Thyroid gland (tissue), 4 donors: Measurements from ENCODE around the gene PLAAT2.

Experiments
- POLR2A ChIP-seq, 2 donors: fragments of 450-650 bp; IDR thresholded peaks; one replicate each; pipeline ENCODE4 v1.6.1; 2017; ENCODE audit warnings: antibody characterized with exemption in 2 of 2, mild to moderate bottlenecking in 2 of 2, moderate library complexity in 1 of 2
- TF ChIP-seq, protein P1 (sequence below), 6 experiments: fragments of 200-600 bp in 3 of 6; fragments of 450-650 bp in 3 of 6; sonication (generic) in 3 of 6; IDR thresholded peaks; one replicate each; pipeline ENCODE4 v1.5.1; 2016 to 2019; ENCODE audit warnings: antibody characterized with exemption in 6 of 6, mild to moderate bottlenecking in 2 of 6, inconsistent platforms in 1 of 6, moderate library complexity in 1 of 6

DNA sequence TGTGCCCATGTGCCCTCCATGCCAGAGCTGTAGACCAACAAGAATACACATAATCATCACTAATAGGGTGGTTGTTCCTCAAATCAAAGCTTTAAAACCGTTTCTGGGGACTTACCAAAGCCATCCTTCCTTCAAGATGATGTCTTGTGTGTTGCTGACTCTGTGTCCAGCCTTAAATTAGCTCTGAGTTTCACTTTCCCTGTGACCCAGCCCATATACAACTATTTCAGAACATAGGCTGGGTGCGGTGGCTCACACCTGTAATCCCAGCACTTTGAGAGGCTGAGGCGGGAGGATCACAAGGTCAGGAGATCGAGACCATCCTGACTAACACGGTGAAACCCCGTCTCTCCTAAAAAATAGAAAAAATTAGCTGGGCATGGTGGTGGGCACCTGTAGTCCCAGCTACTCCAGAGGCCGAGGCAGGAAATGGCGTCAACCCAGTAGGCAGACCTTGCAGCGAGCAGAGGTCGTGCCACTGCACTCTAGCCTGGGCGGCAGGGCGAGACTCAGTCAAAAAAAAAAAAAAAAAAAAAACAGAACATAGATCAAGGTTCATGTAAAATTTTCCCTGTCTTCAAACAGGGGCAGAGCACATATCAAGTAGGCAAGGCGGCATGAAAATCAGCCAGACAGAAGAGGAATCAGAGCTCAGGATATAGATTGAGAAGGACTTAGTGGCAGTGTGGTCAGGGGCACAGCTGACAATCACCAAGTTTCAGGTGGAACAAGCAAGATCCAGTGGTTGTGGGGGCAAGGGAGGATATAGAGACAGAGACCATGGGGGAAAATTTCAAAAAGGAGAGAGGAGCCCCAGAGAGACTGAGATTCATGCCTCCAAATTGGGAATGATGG, at the start of gene PLAAT2:
- TF ChIP-seq, protein P1, sequence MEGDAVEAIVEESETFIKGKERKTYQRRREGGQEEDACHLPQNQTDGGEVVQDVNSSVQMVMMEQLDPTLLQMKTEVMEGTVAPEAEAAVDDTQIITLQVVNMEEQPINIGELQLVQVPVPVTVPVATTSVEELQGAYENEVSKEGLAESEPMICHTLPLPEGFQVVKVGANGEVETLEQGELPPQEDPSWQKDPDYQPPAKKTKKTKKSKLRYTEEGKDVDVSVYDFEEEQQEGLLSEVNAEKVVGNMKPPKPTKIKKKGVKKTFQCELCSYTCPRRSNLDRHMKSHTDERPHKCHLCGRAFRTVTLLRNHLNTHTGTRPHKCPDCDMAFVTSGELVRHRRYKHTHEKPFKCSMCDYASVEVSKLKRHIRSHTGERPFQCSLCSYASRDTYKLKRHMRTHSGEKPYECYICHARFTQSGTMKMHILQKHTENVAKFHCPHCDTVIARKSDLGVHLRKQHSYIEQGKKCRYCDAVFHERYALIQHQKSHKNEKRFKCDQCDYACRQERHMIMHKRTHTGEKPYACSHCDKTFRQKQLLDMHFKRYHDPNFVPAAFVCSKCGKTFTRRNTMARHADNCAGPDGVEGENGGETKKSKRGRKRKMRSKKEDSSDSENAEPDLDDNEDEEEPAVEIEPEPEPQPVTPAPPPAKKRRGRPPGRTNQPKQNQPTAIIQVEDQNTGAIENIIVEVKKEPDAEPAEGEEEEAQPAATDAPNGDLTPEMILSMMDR (IDR thresholded peaks at IDR 0.05) = no peak
- TF ChIP-seq POLR2A (IDR thresholded peaks at IDR 0.05) = no peak
